ENCODE results near the gene RAPGEF6.

Gene RAPGEF6

GRCh38 chr5:131539251-131539650 is 95.8 kb downstream of the RAPGEF6 start:
- H3K4me2 ChIP-seq (ENCODE audit: low read length), result no peak overlapping the region
- no peaks in the 10 kb centered on the region for H3K27me3 ChIP-seq (ENCODE audit: insufficient read depth, low read length)
- H3K4me3 ChIP-seq (ENCODE audit: low read depth, low read length), result no peak overlapping the region
- H3K27ac ChIP-seq (ENCODE audit: low read depth, low read length), result no peak overlapping the region
- H3K18ac ChIP-seq (ENCODE audit: low read length), result no peak overlapping the region
- H3K79me2 ChIP-seq (ENCODE audit: control insufficient read depth, insufficient read depth, low read length, poor library complexity), result no peaks in the 10 kb centered on the region
- H2AK5ac ChIP-seq (ENCODE audit: low read length), result no peak overlapping the region
- H3K4me1 ChIP-seq (ENCODE audit: control insufficient read depth in 1 of 2, insufficient read depth in 2 of 2, low read length in 2 of 2), result no peaks in the 10 kb centered on the region
- no CpG with 5 or more reads among the region's 1 CpG for WGBS (ENCODE audit: extremely low coverage, insufficient coverage, insufficient read length)
- H4K91ac ChIP-seq (ENCODE audit: low read depth, low read length), result no peak overlapping the region
- H3K9me3 ChIP-seq (ENCODE audit: insufficient read depth, low read depth, low read length), result no peaks in the 10 kb centered on the region
- no peak overlapping the region for H2BK5ac ChIP-seq (ENCODE audit: low read depth, low read length, poor library complexity)
- H3K36me3 ChIP-seq (ENCODE audit: control insufficient read depth in 1 of 2, insufficient read depth in 2 of 2, low read length in 2 of 2), result no peaks in the 10 kb centered on the region
- no peaks in the 10 kb centered on the region for H3K79me1 ChIP-seq (ENCODE audit: low read length)
- no peak overlapping the region for H3K14ac ChIP-seq (ENCODE audit: low read length)
- no peak overlapping the region for H2BK120ac ChIP-seq (ENCODE audit: insufficient read depth, low read length, poor library complexity)
- no peak overlapping the region for H3K4ac ChIP-seq (ENCODE audit: low read depth, low read length)
- H4K12ac ChIP-seq (ENCODE audit: low read depth, low read length), result no peak overlapping the region
- DNase-seq, result no peak
- no peak overlapping the region for H4K8ac ChIP-seq (ENCODE audit: low read depth, low read length)
- H3K23ac ChIP-seq (ENCODE audit: low read length), result no peak overlapping the region
- H3K9ac ChIP-seq (ENCODE audit: low read length), result no peak overlapping the region
- no peak overlapping the region for H2BK12ac ChIP-seq (ENCODE audit: low read length)
- no peak overlapping the region for H2AFZ ChIP-seq (ENCODE audit: insufficient read depth, low read length, poor library complexity)

- Histone ChIP-seq H2AK5ac (ENCODE audit: low read length) (no peak overlapping the region), H3K4ac (ENCODE audit: low read depth, low read length) (no peak overlapping the region), H3K18ac (ENCODE audit: low read length) (no peak overlapping the region), H3K9me3 (ENCODE audit: insufficient read depth, low read depth, low read length) (no peaks in the 10 kb centered on the region), H3K36me3 (ENCODE audit: control insufficient read depth in 1 of 2, insufficient read depth in 2 of 2, low read length in 2 of 2) (no peaks in the 10 kb centered on the region), H4K12ac (ENCODE audit: low read depth, low read length) (no peak overlapping the region), H2BK120ac (ENCODE audit: insufficient read depth, low read length, poor library complexity) (no peak overlapping the region), H3K14ac (ENCODE audit: low read length) (no peak overlapping the region), H3K9ac (ENCODE audit: low read length) (no peak overlapping the region), H3K4me2 (ENCODE audit: low read length) (no peak overlapping the region), H4K91ac (ENCODE audit: low read depth, low read length) (no peak overlapping the region), H2BK5ac (ENCODE audit: low read depth, low read length, poor library complexity) (no peak overlapping the region), H3K27me3 (ENCODE audit: insufficient read depth, low read length) (no peaks in the 10 kb centered on the region), H3K4me1 (ENCODE audit: control insufficient read depth in 1 of 2, insufficient read depth in 2 of 2, low read length in 2 of 2) (no peaks in the 10 kb centered on the region), H3K4me3 (ENCODE audit: low read depth, low read length) (no peak overlapping the region), H2AFZ (ENCODE audit: insufficient read depth, low read length, poor library complexity) (no peak overlapping the region), H3K79me2 (ENCODE audit: control insufficient read depth, insufficient read depth, low read length, poor library complexity) (no peaks in the 10 kb centered on the region), H4K8ac (ENCODE audit: low read depth, low read length) (no peak overlapping the region), H3K79me1 (ENCODE audit: low read length) (no peaks in the 10 kb centered on the region), H3K23ac (ENCODE audit: low read length) (no peak overlapping the region), H2BK12ac (ENCODE audit: low read length) (no peak overlapping the region), H3K27ac (ENCODE audit: low read depth, low read length) (no peak overlapping the region)
- no CpG with 5 or more reads among the region's 3 CpGs for WGBS (ENCODE audit: extremely low coverage, insufficient coverage, insufficient read length)
- peak in 1 of 2 donors; percentile 38 for DNase-seq
These were observed 96.8 kb downstream of the RAPGEF6 start for GRCh38 chr5:131538177-131538593.

- Histone ChIP-seq H4K91ac (ENCODE audit: low read depth, low read length) (no peak overlapping the region), H3K27me3 (ENCODE audit: insufficient read depth, low read length) (no peaks in the 10 kb centered on the region), H4K8ac (ENCODE audit: low read depth, low read length) (no peak overlapping the region), H3K4me3 (ENCODE audit: low read depth, low read length) (no peak overlapping the region), H2BK120ac (ENCODE audit: insufficient read depth, low read length, poor library complexity) (no peak overlapping the region), H2BK5ac (ENCODE audit: low read depth, low read length, poor library complexity) (no peak overlapping the region), H3K18ac (ENCODE audit: low read length) (no peak overlapping the region), H3K23ac (ENCODE audit: low read length) (no peak overlapping the region), H4K12ac (ENCODE audit: low read depth, low read length) (no peak overlapping the region), H3K14ac (ENCODE audit: low read length) (no peak overlapping the region), H2AFZ (ENCODE audit: insufficient read depth, low read length, poor library complexity) (no peak overlapping the region), H3K9ac (ENCODE audit: low read length) (no peak overlapping the region), H3K79me1 (ENCODE audit: low read length) (no peaks in the 10 kb centered on the region), H3K4ac (ENCODE audit: low read depth, low read length) (no peak overlapping the region), H3K4me2 (ENCODE audit: low read length) (no peak overlapping the region), H2AK5ac (ENCODE audit: low read length) (no peak overlapping the region), H3K4me1 (ENCODE audit: control insufficient read depth in 1 of 2, insufficient read depth in 2 of 2, low read length in 2 of 2) (no peaks in the 10 kb centered on the region), H3K9me3 (ENCODE audit: insufficient read depth, low read depth, low read length) (no peaks in the 10 kb centered on the region), H3K27ac (ENCODE audit: low read depth, low read length) (no peak overlapping the region), H3K79me2 (ENCODE audit: control insufficient read depth, insufficient read depth, low read length, poor library complexity) (no peaks in the 10 kb centered on the region), H2BK12ac (ENCODE audit: low read length) (no peak overlapping the region), H3K36me3 (ENCODE audit: control insufficient read depth in 1 of 2, insufficient read depth in 2 of 2, low read length in 2 of 2) (no peaks in the 10 kb centered on the region)
- DNase-seq, result no peak
- no CpG with 5 or more reads among the region's 2 CpGs for WGBS (ENCODE audit: extremely low coverage, insufficient coverage, insufficient read length)
These were observed 98.1 kb downstream of the RAPGEF6 start for GRCh38 chr5:131536850-131537448.

- Histone ChIP-seq H3K27me3 (ENCODE audit: insufficient read depth, low read length) (no peaks in the 10 kb centered on the region), H3K4ac (ENCODE audit: low read depth, low read length) (no peak overlapping the region), H3K27ac (ENCODE audit: low read depth, low read length) (no peak overlapping the region), H2AFZ (ENCODE audit: insufficient read depth, low read length, poor library complexity) (no peak overlapping the region), H3K4me2 (ENCODE audit: low read length) (no peak overlapping the region), H2BK5ac (ENCODE audit: low read depth, low read length, poor library complexity) (no peak overlapping the region), H3K79me2 (ENCODE audit: control insufficient read depth, insufficient read depth, low read length, poor library complexity) (no peaks in the 10 kb centered on the region), H3K9me3 (ENCODE audit: insufficient read depth, low read depth, low read length) (no peaks in the 10 kb centered on the region), H3K4me3 (ENCODE audit: low read depth, low read length) (no peak overlapping the region), H3K18ac (ENCODE audit: low read length) (no peak overlapping the region), H2AK5ac (ENCODE audit: low read length) (no peak overlapping the region), H3K23ac (ENCODE audit: low read length) (no peak overlapping the region), H3K14ac (ENCODE audit: low read length) (no peak overlapping the region), H3K36me3 (ENCODE audit: control insufficient read depth in 1 of 2, insufficient read depth in 2 of 2, low read length in 2 of 2) (no peaks in the 10 kb centered on the region), H3K9ac (ENCODE audit: low read length) (no peak overlapping the region), H3K4me1 (ENCODE audit: control insufficient read depth in 1 of 2, insufficient read depth in 2 of 2, low read length in 2 of 2) (no peaks in the 10 kb centered on the region), H4K8ac (ENCODE audit: low read depth, low read length) (no peak overlapping the region), H3K79me1 (ENCODE audit: low read length) (no peaks in the 10 kb centered on the region), H4K91ac (ENCODE audit: low read depth, low read length) (no peak overlapping the region), H4K12ac (ENCODE audit: low read depth, low read length) (no peak overlapping the region), H2BK12ac (ENCODE audit: low read length) (no peak overlapping the region), H2BK120ac (ENCODE audit: insufficient read depth, low read length, poor library complexity) (no peak overlapping the region)
- DNase-seq, result peak in 1 of 2 donors; percentile 2
- WGBS (ENCODE audit: extremely low coverage, insufficient coverage, insufficient read length), result no CpG with 5 or more reads among the region's 6 CpGs
These were observed 98.7 kb downstream of the RAPGEF6 start for GRCh38 chr5:131536211-131536826.
